K562 (cell line): Measurements from ENCODE around the gene ELF3. TPM values are rescaled to one million over a fixed set of nuclear protein-coding genes. Genes with fewer than 3 reads are reported as not detected.
A peak's percentile ranks its signal among the peaks of the same experiment; 100 is the strongest.

Experiments
- BCL6 ChIP-seq: fragments of 250-450 bp; sonication (Bioruptor Pico); IDR thresholded peaks from 2 replicates; pipeline ENCODE4 v1.4.0; 2020
- FOXO4 ChIP-seq: fragments of 450-650 bp; formaldehyde crosslinking; IDR thresholded peaks from 2 replicates; pipeline ENCODE4 v1.4.0; 2020; ENCODE audit warnings: mild to moderate bottlenecking, moderate library complexity
- ILK ChIP-seq: fragments of 450-650 bp; IDR thresholded peaks from 2 replicates; pipeline ENCODE4 v1.6.1; 2016; ENCODE audit warnings: missing genetic modification characterization, low read depth, mild to moderate bottlenecking, missing compliant biosample characterization, moderate library complexity, borderline replicate concordance
- MEF2A ChIP-seq: IDR thresholded peaks from 2 replicates; pipeline ENCODE4 v1.6.1; 2011; ENCODE audit warnings: low read depth, mild to moderate bottlenecking, low read length, moderate library complexity; ENCODE audit not compliant: control insufficient read depth
- THRB ChIP-seq: fragments of 450-650 bp; formaldehyde crosslinking; conservative IDR thresholded peaks from 2 replicates; pipeline ENCODE4 v1.4.0; 2022; ENCODE audit warnings: mild to moderate bottlenecking, missing genetic modification characterization
- TSC22D4 ChIP-seq: fragments of 450-650 bp; IDR thresholded peaks from 2 replicates; pipeline ENCODE4 v1.6.1; 2016; ENCODE audit warnings: missing genetic modification characterization, missing biosample characterization, control low read depth
- VEZF1 ChIP-seq: fragments of 200-800 bp; sonication (Bioruptor generic); IDR thresholded peaks from 2 replicates; pipeline ENCODE4 v1.6.1; 2017; ENCODE audit warnings: missing genetic modification characterization, missing compliant biosample characterization
- ZBTB11 ChIP-seq, 3 experiments: fragments of 200-800 bp in 1 of 3; fragments of 250-450 bp in 1 of 3; fragments of 450-650 bp in 1 of 3; sonication (Bioruptor Pico) in 1 of 3; sonication (Bioruptor generic) in 1 of 3; formaldehyde crosslinking in 1 of 3; IDR thresholded peaks; 2 replicates each; pipeline versions ENCODE4 v1.6.1 to v1.8.0; 2016 to 2022; ENCODE audit warnings: mild to moderate bottlenecking in 2 of 3, missing genetic modification characterization in 2 of 3, missing compliant biosample characterization in 1 of 3, moderate library complexity in 1 of 3
- ZBTB49 ChIP-seq: sonication (generic); formaldehyde crosslinking; IDR thresholded peaks from 2 replicates; pipeline ENCODE4 v1.8.0; 2022; ENCODE audit warnings: missing genetic modification reagents, mild to moderate bottlenecking, borderline replicate concordance
- ZNF740 ChIP-seq, 3 experiments: fragments of 200-800 bp in 1 of 3; sonication (Bioruptor generic) in 1 of 3; sonication (generic) in 1 of 3; formaldehyde crosslinking in 1 of 3; IDR thresholded peaks; 2 replicates each; pipeline versions ENCODE4 v1.6.1 to v1.8.0; 2016 to 2022; ENCODE audit warnings: mild to moderate bottlenecking in 2 of 3, missing compliant biosample characterization in 2 of 3, missing genetic modification characterization in 2 of 3, missing genetic modification reagents in 1 of 3
- polyA plus RNA-seq, 8 experiments: library from polyadenylated mRNA; depleted of rRNA in 4 of 8; stranded (reverse) in 5 of 8; unstranded in 3 of 8; fragments of >200 nt; fragmentation: Nextera tagmentation in 2 of 8; fragmentation: Illumina TruSeq in 1 of 8; extraction: Ambion mirVana in 2 of 8; extraction: Trizol in 1 of 8; gene quantifications; 2 replicates each; pipeline versions ENCODE4 v1.2.1 to v1.2.3, GENCODE V29; 2011 to 2014; ENCODE audit warnings: inconsistent platforms in 1 of 8, missing spikeins in 1 of 8
- total RNA-seq, 7 experiments: library from RNA; depleted of rRNA in 6 of 7; stranded (reverse); fragments of >200 nt in 6 of 7; fragmentation: Illumina TruSeq in 2 of 7; extraction: Trizol in 2 of 7; gene quantifications; 2 replicates each; pipeline versions ENCODE4 v1.2.1 to v1.2.3, GENCODE V29; 2011 to 2021; ENCODE audit warnings: low replicate concordance in 1 of 7

Gene ELF3
- total and polyA plus RNA-seq, 9 of the 15 experiments (the other 6 are each of a cell fraction or from before 2014, with no cell fraction given) = 0.03 to 1.2 (median 0.07) TPM; not detected in 4

- TF ChIP-seq ZBTB11 (CRISPR knock-in tag; IDR thresholded peaks at IDR 0.05) (no peak), ZBTB49 (CRISPR knock-in tag) (no peak), MEF2A (no peak), FOXO4 (no peak), VEZF1 (CRISPR knock-in tag) (no peak), ZNF740 (CRISPR knock-in tag; IDR thresholded peaks at IDR 0.05) (no peak), ZNF740 (tag; IDR thresholded peaks at IDR 0.05) (no peak), BCL6 (CRISPR knock-in tag) (no peak), TSC22D4 (tag) (no peak), ILK (tag) (no peak), THRB (0 out of 2 replicates have a peak, but pooled peaks have one; percentile 33)
These were observed 834 bp upstream of the ELF3 start (continued) for GRCh38 chr1:202009326-202010179.
